Natural killer cell (primary cell): ENCODE data around the gene ZNF511. TPM values are rescaled to one million over a fixed set of nuclear protein-coding genes. Genes with fewer than 3 reads are reported as not detected.

Experiments
- ATAC-seq, 3 donors: fragments of 150-1000 bp in 2 of 3; fragments of 200-7000 bp in 1 of 3; cut with Tn5 transposase; 1 replicate in 1 of 3; 2 replicates in 2 of 3; pipeline ENCODE4 v1.10.0; 2021; ENCODE audit warnings: mild to moderate bottlenecking in 2 of 3, moderate library complexity in 2 of 3
- DNase-seq, 2 donors: peaks; one replicate each; pipeline versions ENCODE4 v3.0.0 to v3.0.0-alpha.2; 2013 to 2021; ENCODE audit warnings: mixed read lengths in 1 of 2
- H3K27ac ChIP-seq: one replicate; pipeline ENCODE4 v1.5.1; 2013; ENCODE audit warnings: mild to moderate bottlenecking, low read length
- H3K27me3 ChIP-seq: one replicate; pipeline ENCODE4 v1.6.1; 2013; ENCODE audit warnings: low read length; ENCODE audit not compliant: control insufficient read depth, insufficient read depth
- H3K36me3 ChIP-seq: one replicate; pipeline ENCODE4 v1.6.1; 2013; ENCODE audit warnings: low read length; ENCODE audit not compliant: control insufficient read depth, insufficient read depth
- H3K4me1 ChIP-seq: one replicate; pipeline ENCODE4 v1.6.1; 2013; ENCODE audit warnings: low read length; ENCODE audit not compliant: control insufficient read depth, insufficient read depth
- H3K4me3 ChIP-seq: one replicate; pipeline ENCODE4 v1.5.1; 2013; ENCODE audit warnings: low read length
- H3K9me3 ChIP-seq: one replicate; pipeline ENCODE4 v1.6.1; 2013; ENCODE audit warnings: low read length; ENCODE audit not compliant: control insufficient read depth, insufficient read depth
- H3K27ac Mint-ChIP-seq, 2 donors: one replicate each; pipeline ENCODE4 v1.8.0; 2022; ENCODE audit warnings: mild to moderate bottlenecking in 2 of 2, mixed read lengths in 2 of 2, moderate library complexity in 1 of 2
- H3K27me3 Mint-ChIP-seq, 2 donors: one replicate each; pipeline ENCODE4 v1.8.0; 2022; ENCODE audit warnings: low read depth in 2 of 2, mixed read lengths in 2 of 2
- H3K36me3 Mint-ChIP-seq: one replicate; pipeline ENCODE4 v1.8.0; 2022; ENCODE audit warnings: mixed read lengths
- H3K4me1 Mint-ChIP-seq, 2 donors: one replicate each; pipeline ENCODE4 v1.8.0; 2022; ENCODE audit warnings: mixed read lengths in 2 of 2
- H3K4me3 Mint-ChIP-seq: one replicate; pipeline ENCODE4 v1.8.0; 2022; ENCODE audit warnings: mild to moderate bottlenecking, moderate library complexity, mixed read lengths
- H3K9me3 Mint-ChIP-seq, 2 donors: one replicate each; pipeline ENCODE4 v1.8.0; 2022; ENCODE audit warnings: mixed read lengths in 2 of 2
- WGBS: methylation state at CpG from one replicate; pipeline ENCODE4 v1.1.7; 2013; ENCODE audit warnings: missing lambda C conversion rate; ENCODE audit not compliant: insufficient coverage; 5-methylcytosine and 5-hydroxymethylcytosine counted together
- intact Hi-C: fragments of 100-400 bp; cut with micrococcal nuclease; formaldehyde crosslinking; loops from one replicate; pipeline ENCODE4 v1.14.2; 2022
- total RNA-seq, 4 donors: library from RNA; stranded (reverse); fragments of 120-200 nt in 1 of 4; gene quantifications; one replicate each; pipeline versions ENCODE4 v1.2.3 to v1.2.4, GENCODE V29; 2013 to 2022
- TF ChIP-seq, protein P1 (sequence below): fragments of 200-600 bp; IDR thresholded peaks from one replicate; pipeline ENCODE4 v1.8.0; 2022; ENCODE audit warnings: antibody characterized with exemption

ZNF511 gene
- total RNA-seq, 3 donors from 2014 or later (not counting 1 experiment from before 2014, with no cell fraction given) = 28.1 to 39.0 (median 32.4) TPM

DNA sequence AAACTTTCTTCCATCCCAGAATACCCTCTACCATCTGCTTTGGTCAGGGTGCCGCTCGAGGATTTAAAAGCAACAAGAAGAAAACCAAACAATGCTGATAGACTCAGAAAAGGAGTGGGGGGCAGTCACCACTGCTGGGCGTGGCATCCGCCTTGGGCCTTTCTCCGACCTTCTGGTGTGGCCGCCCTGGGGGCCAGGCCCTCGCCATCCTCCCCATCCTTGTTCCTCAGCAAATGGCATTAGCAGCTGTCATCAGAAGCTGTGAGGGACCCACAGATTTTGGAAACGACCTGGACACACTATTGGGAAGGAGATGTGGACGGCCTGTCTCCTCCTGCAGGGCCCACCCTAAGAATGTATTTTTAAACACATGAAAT, 4.0 kb downstream of the ZNF511 start:
- H3K9me3 ChIP-seq = no peaks in the 10 kb centered on the region
- no peak for DNase-seq
- Mint-ChIP-seq H3K4me3 (no peak overlapping the region), H3K27me3 (no peaks in the 10 kb centered on the region), H3K36me3 (no peaks in the 10 kb centered on the region), H3K9me3 (no peaks in the 10 kb centered on the region), H3K4me1 (peaks cover 11 to 14% of the 10 kb centered on the region in 2 donors), H3K27ac (no peak overlapping the region)
- peaks cover 16% of the 10 kb centered on the region for H3K4me1 ChIP-seq
- ATAC-seq = no peak
- intact Hi-C loops = no loop called here
- 95% methylated on average over 9 of the region's 9 CpGs for WGBS
- no peaks in the 10 kb centered on the region for H3K27me3 ChIP-seq
- peaks cover 30% of the 10 kb centered on the region for H3K36me3 ChIP-seq
- no peak overlapping the region for H3K4me3 ChIP-seq
- no peak overlapping the region for H3K27ac ChIP-seq
- TF ChIP-seq, protein P1, sequence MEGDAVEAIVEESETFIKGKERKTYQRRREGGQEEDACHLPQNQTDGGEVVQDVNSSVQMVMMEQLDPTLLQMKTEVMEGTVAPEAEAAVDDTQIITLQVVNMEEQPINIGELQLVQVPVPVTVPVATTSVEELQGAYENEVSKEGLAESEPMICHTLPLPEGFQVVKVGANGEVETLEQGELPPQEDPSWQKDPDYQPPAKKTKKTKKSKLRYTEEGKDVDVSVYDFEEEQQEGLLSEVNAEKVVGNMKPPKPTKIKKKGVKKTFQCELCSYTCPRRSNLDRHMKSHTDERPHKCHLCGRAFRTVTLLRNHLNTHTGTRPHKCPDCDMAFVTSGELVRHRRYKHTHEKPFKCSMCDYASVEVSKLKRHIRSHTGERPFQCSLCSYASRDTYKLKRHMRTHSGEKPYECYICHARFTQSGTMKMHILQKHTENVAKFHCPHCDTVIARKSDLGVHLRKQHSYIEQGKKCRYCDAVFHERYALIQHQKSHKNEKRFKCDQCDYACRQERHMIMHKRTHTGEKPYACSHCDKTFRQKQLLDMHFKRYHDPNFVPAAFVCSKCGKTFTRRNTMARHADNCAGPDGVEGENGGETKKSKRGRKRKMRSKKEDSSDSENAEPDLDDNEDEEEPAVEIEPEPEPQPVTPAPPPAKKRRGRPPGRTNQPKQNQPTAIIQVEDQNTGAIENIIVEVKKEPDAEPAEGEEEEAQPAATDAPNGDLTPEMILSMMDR = no peak

DNA sequence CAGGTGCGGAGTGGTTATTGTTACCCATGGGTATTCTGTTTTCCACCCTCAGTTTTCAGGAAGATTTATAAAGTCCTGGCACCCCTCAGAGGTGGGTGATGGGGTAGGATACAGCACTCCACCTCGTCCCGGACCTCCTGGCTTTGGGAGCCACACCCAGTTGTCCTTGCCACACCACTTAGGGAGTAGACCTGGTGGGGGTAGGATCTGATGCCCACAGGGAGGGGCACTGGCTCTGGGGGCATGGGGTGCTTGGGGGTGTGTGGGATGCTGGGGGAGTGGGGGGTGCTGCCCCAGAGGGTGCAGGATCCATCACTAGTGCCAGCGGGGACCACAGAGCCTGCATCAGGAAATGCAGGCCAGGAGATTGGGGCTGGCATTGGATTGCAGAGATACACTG, 4.5 kb downstream of the ZNF511 start:
- H3K36me3 ChIP-seq = peaks cover 30% of the 10 kb centered on the region
- H3K27ac Mint-ChIP-seq = no peak overlapping the region
- 94% methylated on average over 4 of the region's 4 CpGs for WGBS
- no peaks in the 10 kb centered on the region for H3K27me3 ChIP-seq
- no peaks in the 10 kb centered on the region for H3K27me3 Mint-ChIP-seq
- peaks cover 6 to 9% of the 10 kb centered on the region in 2 donors for H3K4me1 Mint-ChIP-seq
- no peak overlapping the region for H3K4me3 ChIP-seq
- H3K27ac ChIP-seq = no peak overlapping the region
- no peaks in the 10 kb centered on the region for H3K9me3 ChIP-seq
- peaks cover 12% of the 10 kb centered on the region for H3K4me1 ChIP-seq
- DNase-seq = no peak
- intact Hi-C loops = no loop called here
- no peaks in the 10 kb centered on the region for H3K9me3 Mint-ChIP-seq
- no peak for ATAC-seq
- no peak overlapping the region for H3K4me3 Mint-ChIP-seq
- TF ChIP-seq, protein P1 = no peak
- H3K36me3 Mint-ChIP-seq = no peaks in the 10 kb centered on the region

DNA sequence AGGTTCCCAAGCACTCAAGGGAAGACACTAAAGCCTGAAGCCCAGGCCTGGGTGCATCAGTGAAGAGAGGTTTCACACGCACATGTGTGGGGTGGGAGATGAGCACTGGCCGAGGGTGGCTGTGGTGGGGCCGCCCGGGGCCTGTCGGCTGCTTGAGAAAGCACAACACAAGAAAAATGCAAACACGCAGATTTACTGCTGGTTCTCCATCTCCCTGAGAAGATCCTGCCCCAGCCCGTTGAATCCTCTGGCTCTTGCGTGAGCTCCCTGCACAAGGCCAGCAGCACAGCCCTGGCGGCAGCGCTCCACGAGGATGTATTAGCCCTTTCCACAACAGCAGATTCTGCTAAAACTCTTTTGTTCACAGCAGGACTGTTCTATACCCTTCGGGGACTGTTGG, 6.2 kb downstream of the ZNF511 start:
- Mint-ChIP-seq H3K4me1 (peaks cover 7 to 18% of the 10 kb centered on the region in 2 donors), H3K27me3 (peaks cover 0 to 6% of the 10 kb centered on the region in 2 donors), H3K4me3 (no peak overlapping the region), H3K9me3 (no peaks in the 10 kb centered on the region), H3K27ac (no peak overlapping the region), H3K36me3 (no peaks in the 10 kb centered on the region)
- TF ChIP-seq, protein P1 = no peak
- intact Hi-C loops = no loop called here
- ATAC-seq (no peak), DNase-seq (no peak)
- WGBS = 92% methylated on average over 12 of the region's 12 CpGs
- Histone ChIP-seq H3K4me3 (no peak overlapping the region), H3K27ac (no peak overlapping the region), H3K36me3 (peaks cover 26% of the 10 kb centered on the region), H3K9me3 (no peaks in the 10 kb centered on the region), H3K27me3 (no peaks in the 10 kb centered on the region), H3K4me1 (peaks cover 14% of the 10 kb centered on the region)

DNA sequence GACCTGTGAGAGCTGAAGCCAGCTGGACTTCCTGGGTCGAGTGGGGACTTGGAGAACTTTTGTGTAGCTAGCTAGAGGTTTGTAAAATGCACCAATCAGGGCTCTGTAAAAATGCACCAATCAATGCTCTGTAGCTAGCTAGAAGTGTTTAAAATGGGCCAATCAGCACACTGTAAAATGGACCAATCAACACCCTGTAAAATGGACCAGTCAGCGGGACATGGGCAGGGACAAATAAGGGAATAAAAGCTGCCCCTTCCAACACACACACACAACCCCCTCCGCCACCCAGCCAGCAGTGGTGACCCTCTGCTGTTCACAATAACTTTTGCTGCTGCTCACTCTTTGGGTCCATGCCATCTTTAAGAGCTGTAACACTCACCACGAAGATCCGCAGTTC, 7.1 kb downstream of the ZNF511 start:
- DNase-seq (no peak), ATAC-seq (no peak)
- no peak overlapping the region for H3K27ac ChIP-seq
- intact Hi-C loops = no loop called here
- H3K27me3 Mint-ChIP-seq = peaks cover 0 to 11% of the 10 kb centered on the region in 2 donors
- no peak overlapping the region for H3K4me3 ChIP-seq
- peaks cover 2% of the 10 kb centered on the region for H3K9me3 ChIP-seq
- no peaks in the 10 kb centered on the region for H3K36me3 Mint-ChIP-seq
- H3K27me3 ChIP-seq = no peaks in the 10 kb centered on the region
- peaks cover 14% of the 10 kb centered on the region for H3K4me1 ChIP-seq
- no peaks in the 10 kb centered on the region for H3K9me3 Mint-ChIP-seq
- H3K27ac Mint-ChIP-seq = no peak overlapping the region
- H3K36me3 ChIP-seq = peaks cover 17% of the 10 kb centered on the region
- peaks cover 7 to 18% of the 10 kb centered on the region in 2 donors for H3K4me1 Mint-ChIP-seq
- TF ChIP-seq, protein P1 = no peak
- 76% methylated on average over 5 of the region's 5 CpGs for WGBS
- no peak overlapping the region for H3K4me3 Mint-ChIP-seq
